Cortex of kidney (tissue), 1 donor: ENCODE measurements around the gene RHCG.

ENCODE experiments used
- DNase-seq: peaks from one replicate; lab custom pipeline; 2025; lab: John Stamatoyannopoulos, UW

The RHCG gene

DNA sequence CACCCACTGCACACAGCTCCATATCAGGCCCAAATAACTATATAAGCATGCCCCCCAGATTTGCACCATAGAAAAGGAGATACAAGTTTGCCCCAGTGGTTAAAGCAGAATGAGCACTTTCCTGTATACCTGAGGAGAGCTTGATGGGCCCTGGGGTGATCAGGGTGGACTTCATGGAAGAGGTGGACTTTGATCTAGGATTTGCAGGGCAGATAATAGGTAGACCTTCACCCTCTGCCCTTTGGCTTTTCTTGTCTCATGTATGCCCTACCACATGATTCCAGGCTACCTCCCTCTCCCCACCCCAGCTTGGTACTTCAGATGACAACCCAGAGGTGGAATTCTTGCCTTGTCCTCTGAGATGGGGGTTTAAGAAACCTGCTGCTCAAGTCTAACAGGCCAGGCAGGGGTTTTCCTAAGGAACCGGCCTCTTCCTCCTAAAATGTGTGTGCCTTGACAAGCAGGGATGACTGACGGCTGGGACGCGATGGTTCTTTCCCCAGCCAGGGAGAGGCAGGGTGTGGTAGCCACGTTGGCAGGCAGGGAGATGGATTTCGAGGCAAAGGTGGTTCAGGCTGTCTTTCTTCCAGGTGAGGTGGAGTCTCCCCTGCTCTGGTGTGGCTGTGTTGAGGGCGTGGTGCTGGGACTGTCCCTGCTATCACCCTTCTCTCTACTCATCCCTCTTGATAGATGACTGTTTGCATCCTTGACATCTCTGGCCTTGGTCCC lies 6.6 kb upstream of the RHCG start:
- no peak for DNase-seq

DNA sequence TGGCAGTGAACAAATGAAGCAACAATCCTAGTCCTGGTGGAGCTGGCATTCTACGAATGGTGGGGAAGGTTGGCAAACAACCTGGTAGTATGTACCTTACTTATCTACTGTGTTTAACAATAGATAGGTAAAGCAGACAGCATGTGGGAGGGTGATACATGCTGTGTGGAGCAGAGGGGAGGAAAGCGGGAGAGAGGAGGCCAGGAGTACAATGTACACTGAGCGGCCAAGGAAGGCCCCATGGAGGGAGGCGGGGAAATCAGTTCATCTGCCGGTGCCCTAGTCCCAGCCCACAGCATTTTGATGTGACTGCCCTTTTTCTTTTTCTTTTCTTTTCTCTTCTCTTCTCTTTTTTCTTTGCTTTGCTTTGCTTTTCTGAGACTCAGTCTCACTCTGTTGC lies 5.3 kb upstream of the RHCG start:
- no peak for DNase-seq

DNA sequence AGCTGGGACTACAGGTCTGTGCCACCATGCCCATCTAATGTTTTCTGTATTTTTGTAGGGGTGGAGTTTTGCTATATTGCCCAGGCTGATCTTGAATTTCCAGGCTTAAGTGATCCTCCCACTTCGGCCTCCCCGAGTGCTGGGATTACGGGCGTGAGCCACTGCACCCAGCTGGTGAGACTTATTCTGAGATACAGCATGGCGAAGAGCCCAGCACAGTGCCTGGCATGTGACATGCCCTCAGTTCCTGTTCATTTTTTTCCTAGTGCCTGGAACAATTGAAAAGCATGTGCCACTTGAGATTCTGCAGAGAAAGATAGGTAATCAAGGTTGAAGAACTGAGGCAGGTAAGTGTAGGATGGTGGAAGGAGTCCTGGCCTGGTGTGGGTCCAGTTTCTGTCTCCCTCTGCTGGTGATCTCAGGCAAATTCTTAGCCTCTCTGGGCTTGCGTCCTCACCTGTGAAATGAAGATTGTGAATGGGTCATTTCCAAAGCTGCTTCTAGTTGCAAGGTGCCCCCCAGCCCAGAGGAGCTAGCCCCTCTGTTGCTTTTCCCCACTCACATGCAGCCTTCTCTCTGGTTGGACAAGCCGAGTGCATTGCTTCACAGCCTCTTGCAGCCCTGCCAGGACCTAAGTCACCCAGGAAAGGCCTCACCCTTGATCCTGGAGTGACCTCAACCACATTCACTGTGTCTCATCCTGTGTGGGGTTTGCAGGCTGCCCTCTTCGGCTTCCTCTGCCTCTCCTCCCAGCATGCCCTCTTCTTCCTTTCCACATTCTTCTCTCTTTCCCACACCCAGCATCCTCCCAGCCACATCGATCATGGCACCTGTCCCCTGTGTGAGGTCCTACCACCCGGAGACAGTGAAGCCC lies 4.3 kb upstream of the RHCG start:
- no peak for DNase-seq

DNA sequence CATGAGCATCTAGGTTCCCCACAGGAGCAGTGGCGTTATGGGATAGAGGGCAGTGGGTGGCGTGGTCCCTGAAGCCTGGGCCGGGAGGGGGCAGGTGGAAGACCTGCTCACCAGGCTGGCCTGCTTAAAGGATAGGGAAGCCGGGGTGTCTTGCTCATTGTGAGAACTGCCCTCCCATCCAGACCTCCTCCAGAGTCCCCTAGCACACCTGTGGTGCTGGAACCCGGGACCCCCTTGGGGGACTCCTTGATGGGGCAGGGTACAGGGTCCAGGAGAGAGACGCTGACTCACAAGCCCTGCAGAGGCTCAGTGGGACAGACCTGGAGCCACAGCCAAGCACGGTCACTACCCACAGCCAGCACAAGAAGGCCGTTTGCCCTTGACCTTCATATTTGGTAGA lies 2.8 kb upstream of the RHCG start:
- no peak for DNase-seq

DNA sequence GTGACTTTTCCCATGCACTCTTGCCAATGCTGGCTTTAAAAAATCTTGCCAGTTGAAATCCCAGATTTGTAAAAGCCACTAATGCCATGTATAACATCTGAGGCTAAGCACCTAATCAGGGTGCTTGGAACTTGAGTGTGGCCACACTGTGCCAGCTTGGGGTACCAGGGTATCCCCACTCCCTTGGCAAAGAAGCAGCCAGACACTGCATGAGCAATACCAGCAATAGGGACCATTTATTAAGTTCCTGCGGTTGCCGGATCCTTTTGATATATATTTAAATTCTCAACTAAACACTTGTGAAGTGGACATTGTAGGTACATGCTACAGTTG lies 2.2 kb upstream of the RHCG start:
- DNase-seq, result no peak

DNA sequence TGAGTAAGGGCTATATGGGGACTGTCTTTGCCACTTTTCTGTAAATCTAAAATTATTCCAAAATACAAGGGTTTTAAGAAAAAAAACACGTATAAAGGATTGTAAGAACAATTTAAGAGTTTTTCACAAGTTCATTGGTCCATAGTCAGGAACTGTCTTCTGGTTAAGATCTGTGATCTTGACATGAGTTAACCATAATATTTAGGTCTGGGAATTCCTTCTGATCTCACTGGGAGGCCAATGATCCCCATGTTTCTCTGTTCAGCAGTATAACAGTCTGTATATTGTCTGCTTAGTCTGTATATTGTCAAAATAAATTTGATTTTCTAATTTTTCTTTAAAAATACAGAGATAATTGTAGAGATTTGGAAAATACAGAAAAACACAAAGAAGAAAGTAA lies 848 bp upstream of the RHCG start:
- no peak for DNase-seq

DNA sequence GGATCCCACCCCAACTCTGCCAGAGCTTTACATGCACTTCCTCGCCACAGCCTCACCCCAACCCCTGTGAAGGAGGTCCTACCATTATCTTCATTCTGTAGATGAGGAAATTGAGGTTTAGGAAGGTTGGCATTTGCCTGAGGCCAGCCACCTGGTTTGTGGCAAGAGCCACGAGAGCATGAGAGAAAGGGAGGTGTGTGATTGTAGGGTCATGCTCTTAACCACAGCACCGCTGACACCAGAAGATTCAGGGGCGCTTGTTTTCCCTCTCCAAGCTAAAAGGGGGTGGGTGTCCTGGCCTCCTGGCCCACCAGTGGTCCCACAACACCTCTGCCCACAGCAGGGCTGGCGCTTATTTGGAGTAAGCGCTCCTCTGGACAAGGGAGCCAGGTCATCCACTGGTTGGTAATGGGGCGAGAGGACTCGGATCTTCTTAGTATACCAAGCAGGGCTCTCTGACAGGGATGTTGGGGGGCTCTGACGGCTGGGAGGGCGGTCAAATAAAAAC lies 691 bp downstream of the RHCG start:
- DNase-seq, result no peak

DNA sequence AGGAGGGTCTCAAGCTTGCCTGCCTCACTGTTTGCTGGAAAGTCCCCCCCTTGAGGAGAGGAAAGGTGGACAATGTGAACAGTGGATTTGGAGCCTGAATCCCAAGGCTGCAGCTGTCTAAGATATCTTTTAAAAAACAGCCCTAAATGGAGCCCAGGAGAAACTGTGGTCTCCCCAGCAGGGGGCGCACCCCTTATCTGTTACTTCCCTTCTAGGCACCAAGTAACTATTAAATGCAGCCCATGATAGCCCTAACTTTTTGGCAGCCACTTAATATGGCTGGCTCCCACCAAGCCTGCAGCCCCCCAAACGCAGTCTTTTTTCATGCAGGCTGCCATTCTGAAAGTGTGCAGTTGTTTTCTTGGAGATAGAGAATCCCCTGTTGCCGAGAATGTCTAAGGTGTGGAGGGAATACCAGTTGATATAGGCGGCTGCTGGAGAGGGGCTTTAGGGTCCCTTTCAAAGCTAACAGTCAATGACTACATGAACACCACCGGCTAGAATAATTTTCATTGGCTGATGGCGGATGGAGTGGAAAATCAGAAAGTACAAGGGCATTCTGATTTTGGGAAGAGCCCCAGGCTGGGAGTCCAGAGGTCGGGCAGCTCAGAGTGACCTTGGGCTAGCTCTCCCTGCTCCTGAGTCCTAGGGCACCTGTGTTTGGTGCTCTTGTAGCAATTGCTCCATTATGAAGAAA lies 1.3 kb downstream of the RHCG start:
- no peak for DNase-seq

DNA sequence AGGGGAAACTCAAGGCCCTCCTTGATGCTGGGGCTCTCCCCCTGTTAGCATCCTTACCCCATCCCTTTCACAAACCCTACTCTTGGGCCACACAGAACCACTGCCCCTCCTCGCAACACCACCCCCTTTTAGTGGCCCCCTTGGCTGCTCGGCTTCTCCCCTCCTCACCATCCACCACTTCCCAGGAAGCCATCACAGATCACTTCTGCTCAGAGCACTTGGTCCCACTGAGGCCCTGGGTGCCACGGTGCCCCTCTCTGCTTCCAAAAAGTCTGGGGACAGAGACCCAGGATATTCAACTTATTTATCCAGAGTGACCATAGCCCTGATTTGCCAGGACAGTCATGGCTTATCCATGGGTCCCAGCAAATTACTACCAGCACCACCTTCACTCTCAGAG lies 2.4 kb downstream of the RHCG start:
- DNase-seq, result no peak

DNA sequence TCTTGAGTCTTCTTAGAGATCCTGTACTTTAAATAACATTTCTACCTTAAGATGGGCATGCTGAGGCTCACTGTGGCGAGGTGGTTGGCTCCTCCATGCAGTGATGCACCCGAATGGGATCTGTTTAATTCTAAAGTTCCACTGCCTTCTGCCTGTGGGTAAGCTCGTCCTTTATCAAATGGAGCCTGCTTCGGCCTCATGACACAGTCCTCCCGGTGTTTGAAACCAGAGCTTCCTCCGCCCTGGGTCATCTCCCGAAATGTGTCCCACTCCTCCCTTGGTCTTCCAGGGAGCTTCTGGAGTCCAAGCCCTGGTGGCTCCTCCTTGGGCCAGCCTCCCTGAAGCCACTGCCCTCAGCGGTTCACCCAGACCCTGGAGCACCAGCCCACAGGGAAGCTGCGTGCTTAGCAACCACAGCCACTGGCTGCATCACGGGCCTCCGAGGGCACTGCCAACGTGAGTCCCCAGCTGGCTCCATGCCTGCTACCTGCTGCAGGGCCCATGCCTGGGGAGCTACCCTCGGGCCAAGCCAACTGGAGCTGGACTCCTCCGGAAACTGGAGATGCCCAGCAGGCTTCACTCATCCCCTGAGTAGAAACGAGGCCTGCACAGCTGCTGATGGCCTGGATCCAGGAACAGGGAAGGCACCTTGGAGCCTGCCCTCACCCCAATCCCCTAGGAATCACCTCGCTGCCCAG lies 3.3 kb downstream of the RHCG start:
- no peak for DNase-seq

DNA sequence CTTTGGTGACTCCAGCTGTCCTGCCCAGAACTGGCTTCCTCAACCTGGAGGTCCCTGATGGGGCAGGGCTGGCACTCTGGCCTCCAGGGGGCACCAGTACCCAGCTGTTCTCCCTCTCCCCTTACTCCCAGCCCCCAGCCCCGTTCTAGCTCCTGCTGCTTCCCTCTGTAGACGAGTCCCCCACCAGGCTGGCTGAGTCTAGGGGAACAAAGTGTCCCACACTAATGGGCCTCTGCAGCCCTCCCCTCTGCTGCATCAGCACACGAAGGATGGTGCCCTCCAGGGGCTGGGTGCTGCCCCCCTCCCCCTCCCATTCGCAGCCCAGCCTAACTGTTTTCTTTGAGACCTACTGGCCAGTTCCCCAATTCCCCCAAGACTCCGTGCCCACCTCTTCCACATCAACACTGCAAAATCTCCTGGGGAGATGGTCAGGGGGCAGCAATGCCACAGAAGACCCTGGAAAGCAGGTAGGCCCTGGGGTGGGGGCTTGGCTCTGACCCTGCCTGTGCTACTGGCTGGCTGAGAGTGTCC lies 4.2 kb downstream of the RHCG start:
- no peak for DNase-seq

DNA sequence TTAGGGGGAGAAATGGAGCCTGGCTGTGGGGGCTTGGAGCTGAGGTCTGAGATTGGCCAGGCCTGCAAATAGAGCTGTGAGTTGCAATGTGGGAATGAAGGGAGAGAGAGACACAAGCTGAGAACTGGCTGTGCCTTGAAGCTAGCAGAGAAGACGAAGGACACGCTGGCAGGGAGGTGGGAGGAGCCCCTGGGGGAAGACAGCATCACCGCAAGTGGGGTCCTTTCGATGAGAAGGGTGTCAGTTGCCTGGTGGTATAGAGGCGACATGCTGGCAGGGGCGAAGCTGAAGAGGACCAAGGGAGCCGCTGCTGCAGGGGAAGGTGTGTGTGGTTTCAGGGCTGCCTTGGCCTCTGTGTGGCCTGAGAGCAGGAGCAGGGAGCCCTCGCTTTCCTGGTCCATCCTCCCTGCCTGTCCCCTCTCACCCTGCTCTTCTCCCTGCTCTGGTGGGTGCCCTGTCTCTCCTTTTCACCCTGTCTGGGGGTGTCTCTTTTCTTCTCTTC lies 5.5 kb downstream of the RHCG start:
- no peak for DNase-seq

DNA sequence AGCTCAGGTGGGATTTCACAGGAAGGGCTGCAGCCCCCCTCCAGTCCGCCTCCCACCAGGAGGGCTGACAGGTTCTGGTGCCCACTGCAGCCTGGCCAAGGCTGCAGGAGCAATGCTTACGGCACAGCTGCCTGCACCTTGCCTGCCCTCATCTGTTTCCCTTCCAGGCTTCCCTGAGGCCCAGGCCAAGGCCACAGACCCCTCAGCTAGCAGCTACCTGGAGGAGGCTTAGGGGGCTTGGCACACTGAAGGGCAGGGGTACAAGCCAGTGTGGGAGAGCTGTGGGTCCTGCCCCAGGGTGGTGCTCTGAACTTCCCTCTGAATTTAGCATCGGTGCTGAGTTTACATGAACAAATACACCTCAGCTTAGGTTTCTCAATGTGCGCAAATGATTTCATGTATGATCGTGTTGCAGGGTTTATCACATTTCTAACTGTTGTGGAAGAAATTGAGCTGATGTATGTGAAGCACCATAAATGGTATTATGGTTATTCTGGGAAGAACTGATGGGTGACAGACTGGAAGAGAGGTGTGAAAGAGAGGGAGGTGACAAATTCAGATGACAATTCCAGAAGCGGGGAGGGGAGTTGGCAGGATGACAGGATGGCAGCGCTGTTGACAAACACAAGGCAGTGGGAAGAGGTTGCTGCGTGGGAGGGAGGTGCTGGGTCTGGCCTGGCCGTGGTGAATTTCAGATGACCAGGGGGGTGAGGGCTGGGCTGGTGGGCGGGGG lies 6.1 kb downstream of the RHCG start:
- DNase-seq, result no peak

DNA sequence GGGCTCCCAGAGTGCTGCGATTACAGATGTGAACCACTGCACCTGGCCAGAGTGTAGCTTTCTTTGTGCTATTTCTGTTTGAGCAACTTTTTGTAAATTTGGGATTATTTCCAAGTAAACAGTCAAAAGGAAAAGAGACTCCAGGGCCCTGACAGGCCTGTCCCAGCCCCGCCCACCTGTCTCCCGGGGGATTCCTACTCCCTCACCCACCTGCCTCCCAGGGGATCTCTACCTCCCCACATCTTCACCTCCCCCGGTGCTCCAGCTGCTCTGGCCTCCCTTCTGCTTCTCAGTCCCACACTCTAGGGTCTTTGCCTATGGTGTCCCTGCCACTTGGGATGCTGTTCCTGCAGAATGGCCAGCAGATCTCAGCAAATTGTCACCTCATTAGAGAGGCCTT lies 7.0 kb downstream of the RHCG start:
- DNase-seq, result no peak

DNA sequence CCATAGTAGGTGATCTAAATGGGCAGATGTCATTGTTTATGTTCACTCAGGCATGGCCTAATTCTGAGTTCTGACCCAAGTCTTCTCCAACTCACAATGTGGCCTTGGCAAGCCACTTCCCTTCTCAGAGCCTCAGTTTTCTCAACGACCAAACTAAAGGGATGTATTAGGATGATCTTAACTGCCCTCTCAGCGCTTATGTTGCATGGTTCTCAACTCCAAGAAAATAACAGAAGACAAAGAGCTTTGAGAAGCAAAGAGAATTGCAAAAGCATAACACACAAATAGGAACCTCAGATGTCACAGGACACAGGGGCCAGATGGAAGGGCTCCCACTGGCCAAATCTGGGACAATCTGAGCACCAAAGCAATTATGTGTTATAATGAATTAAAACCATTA lies 8.6 kb downstream of the RHCG start:
- no peak for DNase-seq

DNA sequence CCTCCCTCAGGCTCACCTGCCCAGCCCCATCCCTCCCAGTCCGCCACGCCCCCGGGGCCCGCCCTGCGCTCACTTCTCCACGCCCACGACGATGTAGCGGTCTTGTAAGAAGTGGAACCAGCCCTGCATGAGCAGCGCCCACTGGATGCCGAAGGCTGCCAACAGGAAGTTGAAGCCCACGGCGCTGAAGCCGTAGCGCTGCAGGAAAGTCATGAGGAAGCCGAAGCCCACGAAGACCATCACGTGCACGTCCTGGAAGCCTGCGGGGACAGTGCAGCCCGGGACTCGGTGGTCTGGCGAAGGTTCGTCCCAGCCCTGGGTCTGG lies 9.7 kb downstream of the RHCG start:
- DNase-seq, result no peak

DNA sequence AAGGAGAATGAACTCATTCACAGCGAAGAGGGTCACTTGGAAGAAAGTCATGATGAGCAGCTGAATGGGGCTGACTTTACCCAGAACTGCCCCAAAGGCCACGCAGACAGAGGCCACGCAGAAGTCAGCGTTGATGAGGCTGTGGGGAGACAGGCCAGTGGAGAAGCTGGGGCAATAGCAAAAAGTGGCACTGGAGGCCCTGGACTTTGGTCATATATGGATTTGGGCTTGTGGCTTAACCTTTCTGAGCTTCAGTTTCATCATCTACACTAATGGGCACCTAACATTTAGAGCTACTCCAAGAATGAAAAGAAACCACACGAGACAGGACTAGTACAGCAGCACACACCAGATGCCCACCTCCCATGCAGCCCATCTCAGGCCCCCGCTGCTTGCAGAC lies 13.3 kb downstream of the RHCG start:
- no peak for DNase-seq

DNA sequence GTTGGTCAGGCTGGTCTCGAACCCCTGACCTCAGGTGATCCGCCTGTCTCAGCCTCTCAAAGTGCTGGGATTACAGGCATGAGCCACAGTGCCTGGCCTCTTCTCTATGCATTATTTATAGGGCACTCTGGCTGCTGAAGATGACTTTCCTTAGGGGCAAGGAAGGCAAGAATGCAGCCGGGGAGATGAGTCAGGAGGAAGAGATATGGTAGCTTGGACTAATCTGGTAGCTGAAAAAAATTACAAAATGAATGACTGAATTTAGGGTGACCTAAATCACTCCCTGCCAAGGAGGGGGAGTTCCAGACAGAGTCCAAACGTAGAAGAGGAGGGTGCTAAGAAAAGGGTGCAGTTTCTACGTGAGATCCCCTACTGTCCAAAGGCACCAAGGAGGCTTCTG lies 14.2 kb downstream of the RHCG start:
- DNase-seq, result no peak

DNA sequence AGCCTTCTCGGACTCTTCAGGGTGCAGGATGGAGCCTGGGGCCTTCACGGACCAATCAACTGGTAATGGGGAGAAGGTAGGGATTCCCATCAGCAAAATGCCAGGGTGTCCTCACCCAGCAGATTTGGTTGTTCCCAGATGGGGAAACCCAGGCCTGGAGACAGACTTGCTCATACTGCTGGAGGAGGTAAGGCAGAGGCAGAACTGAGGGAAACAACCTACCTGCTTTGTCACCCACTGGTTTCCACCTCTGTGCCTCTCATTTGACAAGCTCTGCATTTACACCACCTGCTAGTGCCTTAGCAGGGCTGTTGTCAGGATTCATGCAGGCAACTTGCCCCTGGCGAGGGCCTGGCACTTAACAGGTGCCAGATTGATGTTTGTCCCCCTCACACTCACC lies 15.9 kb downstream of the RHCG start:
- DNase-seq, result no peak

DNA sequence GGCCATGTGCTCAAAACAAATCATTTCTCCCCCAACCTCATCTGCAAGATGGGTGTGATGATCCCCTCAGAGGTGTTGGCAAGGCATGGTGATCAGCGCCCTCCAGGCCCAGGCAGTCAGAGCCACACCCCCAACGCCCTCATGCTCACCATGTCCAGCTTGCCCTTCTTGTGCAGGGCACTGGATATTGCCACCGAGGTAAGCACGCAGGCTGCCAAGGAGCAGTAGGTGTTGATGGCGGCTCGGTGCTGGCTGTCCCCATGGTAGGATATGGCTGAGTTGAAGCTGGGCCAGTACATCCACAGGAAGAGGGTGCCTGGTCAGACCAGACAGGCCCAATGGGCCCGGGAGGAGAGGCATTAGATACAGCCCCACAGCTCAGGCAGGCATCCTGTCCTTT lies 17.2 kb downstream of the RHCG start:
- DNase-seq, result no peak
